Hematopoietic multipotent progenitor cell treated with erythropoietin and hydrocortisone succinate and interleukin-3 and kit ligand, for 15 days (in vitro differentiated cells): ENCODE results near the gene PSMD5.
"Not testable (repeated sequence)": the region's sequence is repeated elsewhere in the genome, so short reads cannot be mapped to it uniquely, and the experiment has no call there.

Experiments used
- DNase-seq: peaks from one replicate; pipeline ENCODE4 v3.0.0-alpha.2; 2015; ENCODE audit warnings: low spot score

The PSMD5 gene

DNA sequence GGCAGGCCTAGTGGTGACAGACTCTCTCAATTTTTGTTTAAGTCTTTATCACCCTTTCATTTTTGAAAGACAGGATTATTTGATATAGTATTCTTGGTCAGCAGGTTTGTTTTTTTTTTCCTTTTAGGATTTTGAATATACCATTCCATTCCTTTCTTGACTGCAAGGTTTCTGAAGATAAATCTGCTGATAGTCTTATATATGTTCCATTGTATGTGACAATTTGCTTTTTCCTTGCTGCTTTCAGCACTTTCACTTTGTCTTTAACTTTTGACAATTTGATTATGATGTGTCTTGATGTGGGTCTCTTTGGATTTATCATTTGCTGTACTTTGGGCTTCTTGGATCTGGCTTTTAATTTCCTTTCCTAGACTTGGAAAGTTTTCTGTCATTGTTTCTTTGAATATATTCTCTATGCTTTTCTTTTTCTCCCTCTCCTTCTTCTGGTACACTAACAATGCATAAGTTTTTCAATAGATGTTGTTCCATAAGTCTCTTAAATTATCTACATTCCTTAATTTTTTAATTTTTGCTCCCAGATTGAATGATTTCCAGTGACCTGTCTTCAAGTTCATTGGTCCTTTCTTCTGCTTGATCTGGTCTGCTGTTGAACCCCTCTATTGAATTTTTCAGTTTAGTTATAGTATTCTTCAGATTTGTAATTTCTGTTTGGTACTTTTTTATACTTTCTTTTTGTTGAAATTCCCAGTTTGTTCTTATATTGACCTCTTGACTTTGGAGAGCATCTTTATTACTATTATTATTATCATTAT, 34.9 kb downstream of the PSMD5 start:
- no peak for DNase-seq

DNA sequence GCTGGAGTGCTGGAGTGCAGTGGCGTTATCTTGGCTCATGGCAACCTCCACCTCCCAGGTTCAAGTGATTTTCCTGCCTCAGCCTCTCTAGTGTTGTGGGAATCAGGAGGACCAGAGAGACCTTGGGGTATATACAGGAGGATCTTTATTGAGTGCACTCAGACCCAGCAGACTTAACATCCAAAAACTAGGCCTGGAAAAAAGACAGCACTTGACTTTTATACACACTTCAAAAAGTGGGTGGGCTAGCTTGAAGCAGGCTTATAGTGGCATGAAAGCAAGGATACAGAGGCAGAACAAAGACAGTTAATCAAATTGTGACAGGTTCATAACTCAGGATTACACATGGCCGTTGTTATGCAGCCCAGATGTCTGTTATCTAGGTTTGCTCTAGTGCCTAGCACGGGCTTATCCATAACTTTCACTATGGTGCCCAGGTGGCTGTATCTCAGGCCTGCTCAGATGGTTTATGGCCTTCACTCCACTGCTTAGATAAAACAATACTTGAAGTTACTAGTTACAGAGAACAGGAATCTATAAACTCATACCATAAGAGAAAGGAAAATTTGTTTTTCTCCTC, 37.8 kb downstream of the PSMD5 start:
- not testable (repeated sequence) for DNase-seq

DNA sequence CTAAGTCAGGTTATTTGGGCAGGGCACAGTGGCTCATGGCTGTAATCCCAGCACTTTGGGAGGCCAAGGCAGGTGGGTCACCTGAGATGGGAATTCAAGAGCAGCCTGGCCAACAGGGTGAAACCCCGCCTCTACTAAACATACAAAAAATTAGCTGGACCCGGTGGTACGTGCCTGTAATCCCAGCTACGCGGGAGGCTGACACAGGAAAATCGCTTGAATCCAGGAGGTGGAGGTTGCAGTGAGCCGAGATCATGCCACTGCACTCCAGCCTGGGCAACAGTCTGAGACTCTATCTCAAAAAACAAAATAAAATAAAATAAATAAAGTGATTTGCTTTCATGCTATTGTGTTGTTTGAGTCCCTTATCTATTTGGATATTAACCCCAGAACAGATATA, 41.3 kb downstream of the PSMD5 start:
- DNase-seq, result no peak

DNA sequence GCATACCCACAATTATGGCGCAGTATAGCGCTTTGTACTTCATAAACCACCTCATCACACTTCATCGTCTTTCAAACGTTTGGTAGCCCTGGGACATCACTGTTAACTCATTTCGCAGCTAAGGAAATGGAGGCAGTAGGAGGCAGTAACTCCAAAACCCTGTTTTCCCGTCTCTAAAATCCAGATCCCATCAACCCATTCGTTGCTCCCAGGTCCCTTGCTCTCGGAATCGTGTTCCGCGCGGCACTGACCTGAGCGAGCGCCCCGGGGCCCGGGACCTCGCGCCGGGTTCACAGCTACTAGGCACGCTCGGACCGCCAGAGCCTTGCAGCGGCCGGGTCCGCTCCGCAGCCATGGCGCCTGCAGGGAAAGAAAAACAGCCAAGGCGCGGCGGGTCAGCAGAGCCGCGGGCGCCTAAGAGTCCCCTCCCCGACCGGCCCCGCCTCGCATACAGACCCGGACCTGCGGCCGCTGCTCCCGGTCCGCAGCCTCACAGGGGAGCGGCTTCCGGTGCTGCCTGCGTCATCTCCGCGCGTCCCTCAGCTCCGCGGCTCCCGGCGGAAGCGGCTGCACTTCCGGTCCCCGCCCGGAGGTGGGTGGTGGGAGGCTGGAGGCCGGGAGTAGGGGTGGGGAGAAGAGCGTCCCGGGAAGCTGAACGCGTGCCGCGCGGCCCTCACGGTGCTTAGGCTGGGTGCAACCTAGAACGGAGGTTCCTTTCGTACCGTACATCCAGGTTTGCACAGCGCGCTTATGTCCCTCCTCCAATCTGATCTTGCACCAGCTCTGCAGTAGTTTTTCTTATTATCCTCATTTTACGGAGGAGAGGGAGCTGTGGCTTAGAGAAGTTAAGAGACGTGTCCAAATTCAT, 49.6 kb downstream of the PSMD5 start, which contains the start of gene FBXW2:
Gene FBXW2, minus strand, starts transcription at position 519 of the 868 bp plus-strand sequence. CDS start 5,158 bp downstream, outside the sequence.
- DNase-seq, result peak; percentile 84

DNA sequence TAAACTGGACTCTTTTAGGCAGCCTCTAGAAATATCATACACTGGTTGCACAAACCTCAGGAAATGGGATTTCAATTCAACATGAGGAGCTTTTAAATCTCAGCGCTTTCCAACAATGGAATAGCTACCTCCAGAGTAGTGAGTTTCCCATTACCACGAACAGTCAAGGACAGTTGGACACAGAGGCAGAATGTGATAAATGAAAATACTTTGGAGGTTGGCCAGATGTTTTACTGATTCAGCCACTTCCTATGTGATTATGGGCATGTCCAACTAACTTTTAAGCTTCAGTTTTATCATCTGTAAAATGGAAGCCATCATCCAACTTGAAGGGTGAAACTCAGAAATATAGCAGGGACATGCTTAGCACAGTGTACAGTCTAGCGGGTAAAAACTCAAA, 51.6 kb downstream of the PSMD5 start:
- no peak for DNase-seq

DNA sequence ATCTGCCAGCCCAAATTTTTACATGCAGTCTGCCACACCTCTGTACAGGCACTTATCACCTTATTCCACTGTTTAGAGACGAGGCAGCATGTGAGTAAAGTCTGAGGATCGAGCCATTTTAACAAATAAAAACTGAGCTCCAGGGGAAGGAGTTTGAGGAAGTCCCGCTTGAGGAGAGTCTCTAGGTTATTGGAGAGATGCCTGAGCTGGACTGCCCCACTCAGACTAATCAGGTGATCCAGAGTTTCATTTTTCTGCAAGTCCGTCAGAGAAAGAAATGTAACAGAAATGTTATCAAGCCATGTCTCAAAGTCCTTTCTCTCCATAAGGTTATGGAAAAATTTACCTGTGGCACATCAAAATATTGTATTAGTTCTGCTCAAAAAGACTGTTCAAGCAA, 54.8 kb downstream of the PSMD5 start:
- no peak for DNase-seq

DNA sequence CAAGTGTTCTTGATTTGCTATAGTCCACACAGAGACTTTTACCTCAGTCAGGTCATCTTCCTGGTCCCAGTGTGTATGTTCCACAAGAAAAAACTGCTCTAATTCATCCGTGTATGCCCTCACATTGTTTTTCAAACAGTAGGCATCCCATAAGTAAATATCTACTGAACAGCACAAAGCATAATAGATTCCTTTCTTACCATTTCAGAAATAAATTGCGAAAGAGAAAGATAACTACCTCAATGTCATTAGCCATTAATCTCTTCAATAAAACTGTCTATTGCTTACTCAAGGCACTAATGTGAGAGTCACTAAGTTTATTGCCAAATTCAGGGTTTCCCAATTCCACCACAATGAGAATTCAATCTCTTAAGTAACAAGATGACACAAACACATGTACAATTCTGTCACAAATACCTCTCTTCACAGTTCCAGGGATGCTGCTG, 59.1 kb downstream of the PSMD5 start:
- DNase-seq, result no peak

DNA sequence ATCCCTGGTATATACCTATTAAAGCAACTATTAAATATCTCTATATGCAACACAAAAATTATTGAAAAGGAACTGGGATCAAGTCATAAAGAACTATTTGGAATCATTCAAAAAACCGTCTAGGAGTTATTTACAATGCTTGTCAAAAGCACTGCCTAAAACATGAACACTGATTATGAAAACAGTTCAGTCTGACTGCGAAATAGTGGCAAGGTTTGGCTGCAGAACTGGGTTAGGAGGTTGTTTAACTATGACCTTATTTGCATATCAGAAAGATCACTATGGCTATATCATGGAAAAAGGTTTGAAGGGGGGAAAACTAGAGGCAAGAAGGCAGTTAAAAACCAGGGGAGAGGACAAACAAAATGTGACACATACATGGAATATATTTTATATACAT, 61.5 kb downstream of the PSMD5 start:
- DNase-seq, result no peak

DNA sequence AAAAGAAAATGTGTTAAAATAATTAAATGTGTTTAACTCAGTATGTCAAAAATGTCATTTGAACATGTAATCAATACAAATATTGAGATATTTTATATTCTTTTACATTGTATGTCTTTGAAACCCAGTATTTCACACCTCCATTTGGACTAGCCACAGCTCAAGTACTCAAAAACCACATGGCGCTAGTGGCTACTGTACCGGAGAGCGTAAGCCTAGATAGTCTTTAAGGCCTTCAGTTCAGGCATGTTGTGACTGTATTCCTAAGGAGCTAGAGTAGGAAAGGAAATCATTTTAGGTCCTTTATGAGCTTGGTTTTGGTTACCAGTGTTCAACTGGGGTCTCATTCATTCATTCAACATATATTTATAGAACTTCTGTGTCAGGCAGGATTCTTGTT, 62.4 kb downstream of the PSMD5 start:
- DNase-seq, result no peak

DNA sequence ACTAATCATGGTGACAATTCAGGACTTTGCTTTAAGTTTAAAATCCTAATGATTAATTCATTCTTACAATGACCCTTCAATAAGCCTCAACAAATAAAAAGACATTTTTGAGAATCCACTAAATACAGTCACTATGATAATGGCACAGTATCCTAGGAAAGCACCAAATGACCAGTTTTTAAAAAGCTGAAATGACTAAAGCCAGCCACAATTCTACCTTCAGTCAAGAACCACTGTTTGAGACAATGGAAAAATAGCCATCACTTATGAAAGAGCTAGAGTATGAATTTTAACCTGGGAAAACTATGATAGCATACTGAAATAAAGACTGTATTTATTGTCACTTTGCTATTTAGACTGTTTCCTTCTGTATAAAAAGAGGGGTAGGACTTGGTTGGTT, 63.5 kb downstream of the PSMD5 start:
- DNase-seq, result no peak

DNA sequence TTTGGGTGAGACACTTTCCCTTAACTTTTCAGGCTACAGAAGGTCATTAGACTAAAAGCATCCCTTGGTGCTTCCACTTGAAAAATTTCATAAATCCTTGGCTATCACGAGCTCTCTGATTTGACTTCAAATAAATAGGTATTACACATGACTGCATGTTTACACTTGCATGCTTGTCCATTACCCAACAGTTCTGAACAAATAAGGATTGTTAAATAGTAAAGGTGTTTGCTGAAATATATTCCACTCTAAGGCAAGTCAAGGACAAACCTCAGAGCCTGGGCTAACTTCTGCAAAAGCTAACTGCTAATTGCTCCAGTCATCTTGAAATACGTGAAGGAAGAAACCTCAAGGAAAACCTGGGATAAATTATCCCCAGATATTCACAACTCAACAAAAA, 64.0 kb downstream of the PSMD5 start:
- no peak for DNase-seq

DNA sequence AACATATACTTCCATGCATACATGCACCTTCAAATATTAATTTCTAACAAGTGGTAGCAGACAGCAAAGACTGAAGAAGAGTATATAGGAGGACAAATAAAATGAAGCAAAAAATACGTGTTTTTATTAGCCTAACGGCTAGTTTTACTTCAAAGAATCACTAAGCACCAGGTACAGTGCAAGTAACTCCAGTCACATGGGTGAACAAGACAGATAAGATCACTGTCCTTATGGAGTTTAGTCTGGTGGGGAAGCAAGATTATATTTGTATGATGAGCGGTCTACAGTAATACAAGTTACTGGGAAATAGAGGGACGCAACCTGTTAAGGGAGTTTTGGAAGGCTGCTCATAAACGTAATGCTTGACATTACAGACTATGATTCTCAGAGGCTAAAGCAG, 65.5 kb downstream of the PSMD5 start:
- no peak for DNase-seq

DNA sequence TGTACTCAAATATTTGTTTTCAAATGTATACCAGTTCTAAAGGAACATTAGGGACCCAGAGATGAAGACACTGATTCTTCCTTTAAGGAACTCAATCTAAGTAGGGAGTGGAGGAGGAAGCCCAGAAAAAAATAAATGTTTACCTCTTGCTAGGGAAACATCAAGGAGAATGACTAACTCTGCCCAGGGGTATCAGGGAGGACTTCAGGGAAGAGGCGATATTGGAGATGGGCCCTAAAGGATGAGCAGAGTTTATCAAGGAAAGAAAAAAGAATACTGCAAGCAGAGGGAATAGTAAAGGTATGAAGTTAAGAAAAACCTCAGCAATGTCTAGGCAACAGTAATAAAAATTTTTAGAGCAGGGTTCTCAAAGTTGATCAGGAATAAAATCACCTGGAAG, 65.9 kb downstream of the PSMD5 start:
- DNase-seq, result no peak

DNA sequence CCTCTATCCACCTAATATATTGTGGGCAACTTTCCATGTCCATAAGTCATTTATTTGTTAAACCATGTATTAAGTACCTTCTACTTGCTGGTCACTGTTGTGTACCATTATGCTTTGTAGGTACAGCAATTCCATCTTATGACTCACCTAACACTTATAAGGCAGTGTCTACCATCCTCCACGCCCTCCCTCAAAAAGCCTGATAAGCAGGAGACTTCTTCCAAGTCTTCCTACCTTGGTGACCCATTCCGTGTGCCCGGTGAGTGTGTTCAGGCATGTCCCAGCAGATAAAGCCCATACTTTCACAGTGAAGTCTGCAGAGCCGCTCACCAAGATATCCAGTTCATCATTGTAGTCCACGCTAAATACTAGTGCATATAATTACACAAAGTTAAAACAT, 66.9 kb downstream of the PSMD5 start:
- peak; percentile 32 for DNase-seq

DNA sequence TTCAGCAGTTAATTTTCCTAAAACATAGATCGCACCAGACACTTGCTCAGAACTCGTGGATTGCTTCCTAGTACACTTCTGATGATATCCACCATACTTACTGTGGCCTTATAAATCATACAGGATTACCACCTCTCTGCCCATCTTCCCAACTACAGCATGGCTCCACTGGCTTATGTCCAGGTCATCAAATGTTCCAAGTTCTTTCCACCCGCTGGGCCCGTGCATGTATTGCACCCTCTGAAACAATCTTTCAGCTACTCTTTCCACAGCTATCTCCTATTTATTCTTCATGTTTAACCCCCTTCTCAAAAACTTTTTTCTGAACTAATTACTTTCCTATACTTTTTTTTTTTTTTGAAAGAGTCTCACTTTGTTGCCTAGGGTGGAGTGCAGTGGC, 68.0 kb downstream of the PSMD5 start:
- DNase-seq, result no peak

DNA sequence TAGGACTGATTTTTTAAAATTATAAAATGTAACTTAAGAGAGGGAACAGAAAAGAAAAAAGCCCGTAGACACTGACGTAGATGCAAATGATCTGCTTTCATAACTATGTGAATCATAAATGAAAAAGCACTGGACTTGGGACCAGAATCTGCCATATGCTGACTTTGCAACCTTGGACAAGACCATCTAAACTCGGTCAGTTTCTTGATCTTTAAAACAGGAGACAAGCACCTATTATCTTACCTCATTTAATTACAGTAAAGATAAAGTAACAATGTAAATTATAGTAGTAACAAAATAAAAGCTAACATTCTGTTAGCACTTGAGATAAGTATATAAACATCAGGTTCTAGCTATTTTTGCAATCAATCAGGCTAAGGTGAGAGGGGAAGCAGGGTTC, 69.5 kb downstream of the PSMD5 start:
- no peak for DNase-seq

DNA sequence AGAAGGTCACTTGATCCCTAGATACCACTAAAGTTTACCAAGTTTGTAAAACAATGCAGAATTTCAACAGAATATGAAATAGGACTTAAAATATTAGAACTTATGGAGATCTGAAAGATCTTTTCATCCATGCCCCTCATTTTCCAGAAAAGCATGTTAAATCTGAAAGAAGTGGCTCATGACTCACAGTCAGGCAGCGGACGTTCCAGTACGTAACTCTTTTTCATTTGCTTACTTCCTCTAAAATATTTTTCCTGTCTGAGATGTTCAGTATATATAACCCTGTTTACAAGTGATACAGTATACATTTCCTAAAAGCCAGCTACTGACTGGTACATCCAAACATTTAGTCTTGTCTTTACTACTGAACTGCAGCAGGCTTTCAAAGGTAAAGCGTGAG, 71.8 kb downstream of the PSMD5 start:
- DNase-seq, result no peak

DNA sequence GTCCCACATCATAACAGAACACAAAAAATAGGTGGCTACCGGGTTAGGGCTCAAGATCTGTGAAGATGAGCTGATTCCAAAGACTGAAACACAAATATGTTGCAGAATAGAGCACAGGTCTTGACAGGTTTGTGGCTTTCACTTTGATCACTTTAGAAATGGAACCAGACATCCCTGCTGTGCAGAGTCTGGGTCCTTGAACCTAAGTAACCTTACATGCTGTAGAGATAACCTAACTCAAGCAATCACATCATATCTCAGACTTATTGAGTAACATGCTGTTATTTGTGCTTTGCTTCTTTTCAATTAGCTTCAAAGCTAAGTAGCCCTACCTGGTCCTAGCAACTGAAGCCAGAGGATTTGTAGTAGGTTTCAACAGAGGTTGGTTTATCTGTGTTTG, 73.8 kb downstream of the PSMD5 start:
- DNase-seq, result no peak

DNA sequence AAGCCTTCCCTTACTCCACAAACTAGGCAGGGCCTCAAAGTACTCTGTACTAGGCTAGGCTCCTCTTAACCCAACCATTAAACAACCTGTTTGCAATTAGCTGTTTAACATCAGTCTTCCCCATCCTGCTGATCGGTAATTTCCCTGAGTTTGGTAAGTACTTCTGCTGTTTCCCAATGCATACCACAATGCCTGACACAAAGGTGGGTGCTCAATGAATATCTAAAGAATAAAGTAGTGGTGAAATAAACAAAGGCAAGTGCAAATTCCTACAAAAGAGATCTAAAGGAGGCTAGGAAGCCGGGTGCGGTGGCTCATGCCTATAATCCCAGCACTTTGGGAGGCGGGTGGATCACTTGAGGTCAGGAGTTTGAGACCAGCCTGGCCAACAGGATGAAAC, 74.5 kb downstream of the PSMD5 start:
- no peak for DNase-seq

DNA sequence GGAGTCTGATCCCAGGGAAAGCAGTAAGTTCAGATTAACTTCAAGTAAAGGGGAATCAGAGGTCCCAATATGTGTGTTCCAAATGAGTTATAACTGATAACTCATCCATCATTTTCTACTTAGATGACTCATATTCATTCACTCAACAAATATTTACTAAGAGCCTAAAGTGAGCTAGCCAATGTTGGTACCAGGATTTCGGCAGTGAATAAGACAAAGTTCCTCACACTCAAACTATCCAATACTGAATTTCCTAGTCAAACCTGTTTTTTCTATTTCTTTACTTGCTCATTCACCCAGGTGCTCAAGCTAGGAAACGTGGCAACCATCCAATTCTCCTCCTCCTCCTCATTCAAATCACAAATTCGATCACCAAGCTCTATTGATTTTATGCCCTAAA, 75.3 kb downstream of the PSMD5 start:
- no peak for DNase-seq
